Naive thymus-derived CD4-positive, alpha-beta T cell (primary cell): Measurements from ENCODE around the gene CCDC179. TPM values are rescaled to one million over a fixed set of nuclear protein-coding genes. Genes with fewer than 3 reads are reported as not detected.

Source experiments
- ATAC-seq: fragments of 150-1000 bp; cut with Tn5 transposase; 2 replicates; pipeline ENCODE4 v1.10.0; 2021; ENCODE audit warnings: mild to moderate bottlenecking, moderate library complexity
- CTCF ChIA-PET: fragments of 350-600 bp; sonication (Branson Sonifier 250); formaldehyde crosslinking; loops from one replicate; lab custom pipeline; 2021; ENCODE audit warnings: antibody characterized with exemption; lab: Charles Lee
- POLR2A ChIA-PET: fragments of 350-600 bp; sonication (Branson Sonifier 250); formaldehyde crosslinking; loops from one replicate; lab custom pipeline; 2021; ENCODE audit warnings: antibody characterized with exemption, inconsistent platforms; lab: Charles Lee
- DNase-seq, 9 donors: peaks; one replicate each; pipeline versions ENCODE4 v3.0.0 to v3.0.0-alpha.2; 2020 to 2022; ENCODE audit warnings: mixed read lengths in 1 of 9
- H3K27ac ChIP-seq: one replicate; pipeline ENCODE4 v1.7.0; 2013; ENCODE audit warnings: mild to moderate bottlenecking, low read depth, low read length, moderate library complexity
- H3K27me3 ChIP-seq, 2 donors: one replicate each; pipeline ENCODE4 v1.7.0; 2013; ENCODE audit warnings: low read length in 2 of 2, mild to moderate bottlenecking in 2 of 2, moderate library complexity in 2 of 2; ENCODE audit not compliant: control insufficient read depth in 2 of 2, insufficient read depth in 2 of 2
- H3K36me3 ChIP-seq, 3 experiments: 1 replicate in 2 of 3; 2 replicates in 1 of 3; pipeline ENCODE4 v1.7.0; 2013; ENCODE audit warnings: low read length in 3 of 3, mild to moderate bottlenecking in 3 of 3, moderate library complexity in 1 of 3; ENCODE audit not compliant: insufficient read depth in 3 of 3, control insufficient read depth in 2 of 3
- H3K4me1 ChIP-seq, 2 donors: one replicate each; pipeline ENCODE4 v1.7.0; 2013; ENCODE audit warnings: low read length in 2 of 2, mild to moderate bottlenecking in 2 of 2, moderate library complexity in 1 of 2; ENCODE audit not compliant: control insufficient read depth in 2 of 2, insufficient read depth in 2 of 2
- H3K4me3 ChIP-seq: 2 replicates; pipeline ENCODE4 v1.7.0; 2013; ENCODE audit warnings: mild to moderate bottlenecking, low read length
- H3K9me3 ChIP-seq, 3 experiments: 1 replicate in 2 of 3; 2 replicates in 1 of 3; pipeline ENCODE4 v1.7.0; 2013; ENCODE audit warnings: low read length in 3 of 3; ENCODE audit not compliant: control insufficient read depth in 2 of 3
- H3K27ac Mint-ChIP-seq, 9 donors: one replicate each; pipeline ENCODE4 v1.8.0; 2020 to 2022; ENCODE audit warnings: mixed read lengths in 9 of 9, mild to moderate bottlenecking in 8 of 9, moderate library complexity in 5 of 9, inconsistent platforms in 2 of 9
- H3K27me3 Mint-ChIP-seq, 5 donors: one replicate each; pipeline ENCODE4 v1.8.0; 2021 to 2022; ENCODE audit warnings: mixed read lengths in 5 of 5, mild to moderate bottlenecking in 1 of 5
- H3K36me3 Mint-ChIP-seq, 5 donors: one replicate each; pipeline ENCODE4 v1.8.0; 2020 to 2022; ENCODE audit warnings: mixed read lengths in 5 of 5, mild to moderate bottlenecking in 3 of 5, inconsistent platforms in 1 of 5
- H3K4me1 Mint-ChIP-seq, 7 donors: one replicate each; pipeline ENCODE4 v1.8.0; 2020 to 2022; ENCODE audit warnings: mixed read lengths in 7 of 7, mild to moderate bottlenecking in 3 of 7, inconsistent platforms in 1 of 7
- H3K4me3 Mint-ChIP-seq, 10 donors: one replicate each; pipeline ENCODE4 v1.8.0; 2020 to 2022; ENCODE audit warnings: mild to moderate bottlenecking in 10 of 10, mixed read lengths in 10 of 10, moderate library complexity in 6 of 10, inconsistent platforms in 2 of 10
- H3K9me3 Mint-ChIP-seq, 11 donors: one replicate each; pipeline ENCODE4 v1.8.0; 2020 to 2022; ENCODE audit warnings: mixed read lengths in 11 of 11, mild to moderate bottlenecking in 4 of 11, inconsistent platforms in 1 of 11, moderate library complexity in 1 of 11
- intact Hi-C, 2 donors: fragments of 100-400 bp; cut with micrococcal nuclease; formaldehyde crosslinking; loops; one replicate each; pipeline ENCODE4 v1.15.1; 2023
- polyA plus RNA-seq, 2 donors: library from polyadenylated mRNA; unstranded; fragments of 300-500 nt; fragmentation: Illumina TruSeq; gene quantifications; one replicate each; pipeline ENCODE4 v1.2.3, GENCODE V29; 2021
- total RNA-seq, 6 experiments: library from RNA in 5 of 6; stranded (reverse) in 5 of 6; gene quantifications; 1 replicate in 5 of 6; 2 replicates in 1 of 6; pipeline ENCODE4 v1.2.3 and lab custom pipeline; 2021 to 2026

Gene CCDC179
- total and polyA plus RNA-seq, 7 experiments from 2014 or later: not detected

GRCh38 chr11:22846726-22847125 is 13.5 kb downstream of the CCDC179 start:
- no peaks in the 10 kb centered on the region for H3K27me3 Mint-ChIP-seq
- H3K36me3 Mint-ChIP-seq: peaks cover 0 to 44% (median 34%) of the 10 kb centered on the region in 5 donors
- H3K4me3 Mint-ChIP-seq: no peak overlapping the region
- DNase-seq (no peak), ATAC-seq (no peak)
- H3K4me1 ChIP-seq: no peaks in the 10 kb centered on the region
- no peaks in the 10 kb centered on the region for H3K36me3 ChIP-seq
- peaks cover 0 to 5% (median 0%) of the 10 kb centered on the region in 11 donors for H3K9me3 Mint-ChIP-seq
- no peaks in the 10 kb centered on the region for H3K27me3 ChIP-seq
- ChIA-PET CTCF (no interaction called here), POLR2A (no interaction called here)
- peaks cover 0 to 2% (median 0%) of the 10 kb centered on the region in 7 donors for H3K4me1 Mint-ChIP-seq
- no peak overlapping the region for H3K27ac ChIP-seq
- no peak overlapping the region for H3K4me3 ChIP-seq
- intact Hi-C loops: no loop called here
- no peak overlapping the region for H3K27ac Mint-ChIP-seq
- no peaks in the 10 kb centered on the region for H3K9me3 ChIP-seq

- Mint-ChIP-seq H3K4me1 (peaks cover 6 to 18% (median 13%) of the 10 kb centered on the region in 7 donors), H3K9me3 (peaks cover 0 to 5% (median 0%) of the 10 kb centered on the region in 11 donors), H3K27me3 (no peaks in the 10 kb centered on the region), H3K36me3 (no peaks in the 10 kb centered on the region), H3K27ac (peak overlapping the region in 1 of 9 donors; percentile 15), H3K4me3 (no peak overlapping the region)
- ATAC-seq (no peak), DNase-seq (no peak)
- CTCF ChIA-PET: no interaction called here
- H3K4me1 ChIP-seq: peaks cover 12 to 16% of the 10 kb centered on the region in 2 donors
- H3K27ac ChIP-seq: no peak overlapping the region
- H3K4me3 ChIP-seq: no peak overlapping the region
- intact Hi-C loops: no loop called here
- POLR2A ChIA-PET: no interaction called here
- no peaks in the 10 kb centered on the region for H3K36me3 ChIP-seq
- no peaks in the 10 kb centered on the region for H3K27me3 ChIP-seq
- no peaks in the 10 kb centered on the region for H3K9me3 ChIP-seq
These were observed 27.8 kb downstream of the CCDC179 start for GRCh38 chr11:22832315-22833015.

- Mint-ChIP-seq H3K27me3 (no peaks in the 10 kb centered on the region), H3K36me3 (peaks cover 0 to 6% (median 3%) of the 10 kb centered on the region in 5 donors)
- POLR2A ChIA-PET: interaction anchor here (0.6 to 2.4 kb wide), 3 partner anchors 19 to 205 kb away, joined by 3 to 21 read pairs (median 9); partner anchors contain the start of gene FANCF
These were observed 30.2 kb downstream of the CCDC179 start for GRCh38 chr11:22830082-22830414.

GRCh38 chr11:22829231-22830081 is 30.8 kb downstream of the CCDC179 start, which contains the start of gene SVIP:
TSS of gene SVIP (minus strand) at chr11:22829801. CDS start at chr11:22829748, 53 bp downstream.
- peaks cover 0 to 3% (median 0%) of the 10 kb centered on the region in 11 donors for H3K9me3 Mint-ChIP-seq
- H3K4me3 Mint-ChIP-seq: peak within 1 kb of the TSS; percentile 85 to 96 (median 94)
- Histone ChIP-seq H3K4me1 (peaks cover 12 to 16% of the 10 kb centered on the region in 2 donors), H3K4me3 (peak within 1 kb of the TSS; percentile 88), H3K27ac (peak within 1 kb of the TSS; percentile 87), H3K36me3 (peaks cover 0 to 11% (median 4%) of the 10 kb centered on the region in 3 experiments), H3K27me3 (no peaks in the 10 kb centered on the region), H3K9me3 (no peaks in the 10 kb centered on the region)
- peaks cover 0 to 12% (median 8%) of the 10 kb centered on the region in 5 donors for H3K36me3 Mint-ChIP-seq
- peaks cover 7 to 22% (median 18%) of the 10 kb centered on the region in 7 donors for H3K4me1 Mint-ChIP-seq
- ATAC-seq (peak; percentile 98), DNase-seq (peak; percentile 82 to 92 (median 89))
- intact Hi-C loops: loop anchor here (1.0 to 5.0 kb wide), 6 partner anchors 43 to 495 kb away; partner anchors contain the start of gene FANCF (in 2 of the 2)
- H3K27ac Mint-ChIP-seq: peak within 1 kb of the TSS; percentile 87 to 97 (median 93)
- CTCF ChIA-PET: interaction anchor here (0.7 to 1.1 kb wide), 5 partner anchors 9 to 205 kb away, joined by 3 to 5 read pairs (median 3); partner anchors contain the start of gene FANCF
- H3K27me3 Mint-ChIP-seq: no peaks in the 10 kb centered on the region
- POLR2A ChIA-PET: interaction anchor here (0.6 to 2.4 kb wide), 6 partner anchors 9 to 204 kb away, joined by 3 to 21 read pairs (median 3); partner anchors contain the start of gene FANCF

More at GRCh38 chr11:22830082-22830414, 30.2 kb downstream of the CCDC179 start:
- CTCF ChIA-PET: interaction anchor here (0.7 to 1.0 kb wide), 2 partner anchors 9 to 206 kb away, joined by 3 to 5 read pairs; no protein-coding TSS in a partner anchor
- peaks cover 12 to 16% of the 10 kb centered on the region in 2 donors for H3K4me1 ChIP-seq
- DNase-seq (no peak), ATAC-seq (no peak)
- H3K27me3 ChIP-seq: no peaks in the 10 kb centered on the region
- Mint-ChIP-seq H3K4me1 (peaks cover 7 to 22% (median 13%) of the 10 kb centered on the region in 7 donors), H3K4me3 (peak overlapping the region; percentile 85 to 96 (median 94)), H3K9me3 (peaks cover 0 to 5% (median 0%) of the 10 kb centered on the region in 11 donors), H3K27ac (peak overlapping the region; percentile 76 to 96 (median 88))
- H3K9me3 ChIP-seq: no peaks in the 10 kb centered on the region
- intact Hi-C loops: loop anchor here in 1 of 2 donors (2.0 kb wide), 1 partner anchor 495 kb away; no protein-coding TSS in a partner anchor
- peaks cover 0 to 5% (median 0%) of the 10 kb centered on the region in 3 experiments for H3K36me3 ChIP-seq
- peak overlapping the region; percentile 88 for H3K4me3 ChIP-seq
- H3K27ac ChIP-seq: no peak overlapping the region

- peak overlapping the region; percentile 88 for H3K4me3 ChIP-seq
- peaks cover 12 to 16% of the 10 kb centered on the region in 2 donors for H3K4me1 ChIP-seq
- H3K36me3 ChIP-seq: peaks cover 0 to 18% (median 8%) of the 10 kb centered on the region in 3 experiments
- H3K9me3 ChIP-seq: no peaks in the 10 kb centered on the region
- H3K9me3 Mint-ChIP-seq: no peaks in the 10 kb centered on the region
- no peaks in the 10 kb centered on the region for H3K27me3 Mint-ChIP-seq
- ChIA-PET POLR2A (interaction anchor here (0.7 to 2.4 kb wide), 4 partner anchors 10 to 203 kb away, joined by 3 to 21 read pairs (median 6); partner anchors contain the start of gene FANCF), CTCF (interaction anchor here (1.1 kb wide), 2 partner anchors 140 to 203 kb away, joined by 3 to 4 read pairs; partner anchors contain the start of gene FANCF)
- ATAC-seq (no peak), DNase-seq (no peak)
- peaks cover 7 to 28% (median 18%) of the 10 kb centered on the region in 7 donors for H3K4me1 Mint-ChIP-seq
- peaks cover under 1 to 20% (median 14%) of the 10 kb centered on the region in 5 donors for H3K36me3 Mint-ChIP-seq
- peak overlapping the region in 8 of 9 donors; percentile 10 to 94 (median 50) for H3K27ac Mint-ChIP-seq
- no peaks in the 10 kb centered on the region for H3K27me3 ChIP-seq
- H3K4me3 Mint-ChIP-seq: peak overlapping the region; percentile 85 to 96 (median 94)
- intact Hi-C loops: loop anchor here in 1 of 2 donors (2.0 to 5.0 kb wide), 3 partner anchors 42 to 136 kb away; no protein-coding TSS in a partner anchor
- no peak overlapping the region for H3K27ac ChIP-seq
These were observed 31.9 kb downstream of the CCDC179 start for GRCh38 chr11:22828373-22828772.

GRCh38 chr11:22822203-22822602 is 38.1 kb downstream of the CCDC179 start:
- no peaks in the 10 kb centered on the region for H3K27me3 ChIP-seq
- DNase-seq: no peak
- peaks cover 8 to 44% (median 16%) of the 10 kb centered on the region in 3 experiments for H3K36me3 ChIP-seq
- ATAC-seq: no peak
- H3K4me3 ChIP-seq: no peak overlapping the region
- peaks cover 0 to 19% (median 6%) of the 10 kb centered on the region in 7 donors for H3K4me1 Mint-ChIP-seq
- peaks cover 0 to 13% (median 7%) of the 10 kb centered on the region in 11 donors for H3K9me3 Mint-ChIP-seq
- H3K27ac ChIP-seq: no peak overlapping the region
- intact Hi-C loops: no loop called here
- H3K36me3 Mint-ChIP-seq: peaks cover 26 to 75% (median 69%) of the 10 kb centered on the region in 5 donors
- ChIA-PET POLR2A (no interaction called here), CTCF (no interaction called here)
- no peaks in the 10 kb centered on the region for H3K4me1 ChIP-seq
- peak overlapping the region in 1 of 9 donors; percentile 22 for H3K27ac Mint-ChIP-seq
- no peak overlapping the region for H3K4me3 Mint-ChIP-seq
- no peaks in the 10 kb centered on the region for H3K9me3 ChIP-seq
- H3K27me3 Mint-ChIP-seq: no peaks in the 10 kb centered on the region
